GM18526 (cell line): Measurements from ENCODE around the gene NR1H3.

Experiments used
- POLR2A ChIP-seq: IDR thresholded peaks from 3 replicates; pipeline ENCODE4 v1.6.1; 2011; ENCODE audit not compliant: insufficient read length; ENCODE audit errors: extremely low read depth

Gene NR1H3

GRCh38 chr11:47314992-47315391 lies 57.2 kb downstream of the NR1H3 start:
- TF ChIP-seq POLR2A: no peak

DNA sequence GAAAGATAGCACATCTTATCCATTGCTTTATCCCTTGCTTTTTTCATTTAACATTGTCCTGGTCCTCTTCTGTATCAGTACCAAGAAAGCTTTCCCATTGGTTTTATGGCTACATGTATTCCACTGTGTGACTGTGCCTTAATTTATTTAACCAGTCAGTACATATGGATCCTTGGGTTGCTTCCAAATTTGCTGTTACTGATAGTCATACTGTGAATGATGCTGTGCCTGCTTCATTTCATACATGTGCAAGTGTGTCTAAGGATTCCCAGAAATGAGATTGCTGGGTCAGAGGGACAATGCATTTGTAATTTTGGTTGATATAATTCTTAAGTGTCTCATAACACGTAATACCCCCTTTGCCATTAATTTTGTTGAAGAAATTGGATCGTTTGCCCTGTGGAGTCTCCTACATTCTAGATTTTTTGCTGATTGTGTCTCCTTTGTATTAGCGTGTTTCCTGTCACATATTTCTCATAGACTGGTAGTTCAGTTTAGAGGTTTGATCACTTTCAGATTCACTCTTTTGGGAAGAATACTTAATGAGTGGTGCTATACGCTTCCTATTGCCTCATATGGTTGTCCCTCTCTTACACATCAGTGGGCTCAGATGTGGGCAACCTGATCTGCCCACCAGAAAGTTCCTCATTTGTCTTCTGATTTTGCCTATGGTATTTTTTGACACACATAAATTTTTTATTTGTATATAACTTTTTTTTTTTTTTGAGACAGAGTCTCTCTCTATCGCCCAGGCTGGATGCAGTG lies 59.5 kb downstream of the NR1H3 start:
- no peak for TF ChIP-seq POLR2A

- no peak for TF ChIP-seq POLR2A
Observed at GRCh38 chr11:47318166-47318565, 60.4 kb downstream of the NR1H3 start.
